ENCODE measurements around the gene SHROOM3. TPM values are rescaled to one million over a fixed set of nuclear protein-coding genes. Genes with fewer than 3 reads are reported as not detected.

Gene SHROOM3
- total RNA-seq, 1 donor: 18.0 TPM

DNA sequence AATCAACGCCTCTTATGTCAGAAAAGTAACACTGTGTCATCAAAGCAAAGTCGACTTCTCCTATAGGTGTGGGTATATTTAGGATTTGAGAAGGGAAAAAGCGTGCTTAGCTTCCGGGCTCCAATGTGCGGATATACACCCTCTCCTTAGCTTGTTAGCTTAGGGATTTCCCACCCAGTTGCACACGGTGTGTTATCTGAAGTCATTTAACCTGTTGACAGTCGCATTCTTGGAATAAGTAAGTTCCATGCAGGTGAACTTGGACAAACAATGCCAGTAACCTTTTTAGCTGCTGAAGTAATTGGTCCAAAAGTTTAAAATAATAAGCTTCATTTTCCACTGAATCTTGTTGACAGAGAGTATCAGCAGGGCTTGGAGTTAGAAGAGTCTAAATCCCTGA is 113.7 kb downstream of the SHROOM3 start:
- TF ChIP-seq, protein P1, sequence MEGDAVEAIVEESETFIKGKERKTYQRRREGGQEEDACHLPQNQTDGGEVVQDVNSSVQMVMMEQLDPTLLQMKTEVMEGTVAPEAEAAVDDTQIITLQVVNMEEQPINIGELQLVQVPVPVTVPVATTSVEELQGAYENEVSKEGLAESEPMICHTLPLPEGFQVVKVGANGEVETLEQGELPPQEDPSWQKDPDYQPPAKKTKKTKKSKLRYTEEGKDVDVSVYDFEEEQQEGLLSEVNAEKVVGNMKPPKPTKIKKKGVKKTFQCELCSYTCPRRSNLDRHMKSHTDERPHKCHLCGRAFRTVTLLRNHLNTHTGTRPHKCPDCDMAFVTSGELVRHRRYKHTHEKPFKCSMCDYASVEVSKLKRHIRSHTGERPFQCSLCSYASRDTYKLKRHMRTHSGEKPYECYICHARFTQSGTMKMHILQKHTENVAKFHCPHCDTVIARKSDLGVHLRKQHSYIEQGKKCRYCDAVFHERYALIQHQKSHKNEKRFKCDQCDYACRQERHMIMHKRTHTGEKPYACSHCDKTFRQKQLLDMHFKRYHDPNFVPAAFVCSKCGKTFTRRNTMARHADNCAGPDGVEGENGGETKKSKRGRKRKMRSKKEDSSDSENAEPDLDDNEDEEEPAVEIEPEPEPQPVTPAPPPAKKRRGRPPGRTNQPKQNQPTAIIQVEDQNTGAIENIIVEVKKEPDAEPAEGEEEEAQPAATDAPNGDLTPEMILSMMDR (IDR thresholded peaks at IDR 0.05; ENCODE audit: insufficient read depth, low read length): no peak
- DNase-seq (ENCODE audit: low read depth): no peak

DNA sequence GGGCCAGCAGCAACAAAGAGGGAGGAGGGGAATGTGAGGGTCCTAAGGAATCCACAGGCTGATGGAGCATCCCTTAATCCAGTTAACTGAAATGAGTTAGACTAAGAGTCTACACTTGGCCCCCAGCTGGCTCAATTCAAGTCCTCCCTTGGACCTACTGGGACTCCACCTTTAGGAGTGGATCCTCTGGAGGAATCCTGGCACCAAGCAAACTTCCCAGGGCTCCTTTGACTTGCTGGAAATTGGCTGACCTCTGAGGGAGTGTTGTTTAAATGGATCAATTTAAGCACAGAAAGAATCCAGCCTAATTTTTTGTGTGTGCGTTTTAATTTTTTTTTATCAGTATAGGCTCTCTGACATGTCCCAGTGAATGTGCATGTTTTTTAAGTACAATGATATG is 114.7 kb downstream of the SHROOM3 start:
- DNase-seq (ENCODE audit: low read depth): no peak
- H3K4me3 ChIP-seq (ENCODE audit: low read depth, low read length): no peak overlapping the region
- TF ChIP-seq, protein P1 (IDR thresholded peaks at IDR 0.05; ENCODE audit: insufficient read depth, low read length): no peak

More for the DNA sequence above, 113.7 kb downstream of the SHROOM3 start:
- H3K4me3 ChIP-seq (ENCODE audit: low read depth, low read length): no peak overlapping the region

DNA sequence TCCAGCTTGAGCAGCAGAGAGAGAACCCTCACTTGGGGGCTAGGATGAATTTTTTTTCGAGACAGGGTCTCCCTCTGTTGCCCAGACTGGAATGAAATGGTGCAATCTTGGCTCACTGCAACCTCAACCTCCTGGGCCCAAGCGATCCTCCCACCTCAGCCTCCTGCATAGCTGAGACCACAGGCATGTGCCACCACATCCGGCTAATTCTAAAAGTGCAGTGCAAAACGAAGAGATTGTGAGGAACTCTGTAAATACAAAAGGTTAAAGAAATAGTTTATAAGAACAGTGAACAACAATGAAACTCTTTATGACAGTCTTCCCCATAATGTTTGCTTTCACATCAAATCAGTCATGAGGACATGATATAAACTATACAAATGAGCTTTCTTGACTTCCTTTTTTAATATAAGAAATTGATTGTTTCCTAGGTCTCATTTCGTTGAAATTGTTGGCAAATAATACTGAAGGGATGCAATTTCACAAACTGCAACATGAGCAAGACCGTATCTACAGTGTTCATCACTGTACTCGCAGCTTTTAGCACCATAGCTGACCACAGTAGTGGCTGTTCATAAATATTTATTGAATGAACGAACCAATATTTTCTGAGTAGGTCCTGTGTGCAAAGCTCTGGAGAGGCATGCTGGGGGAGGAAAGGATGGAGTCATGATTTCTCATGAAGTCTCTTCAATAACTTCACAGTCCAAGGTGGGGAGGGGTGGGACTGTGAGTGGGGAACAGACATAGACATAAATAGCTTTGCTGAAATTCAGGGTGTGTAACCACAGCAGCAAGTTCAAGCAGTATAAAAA is 116.1 kb downstream of the SHROOM3 start:
- no peak for DNase-seq (ENCODE audit: low read depth)
- H3K4me3 ChIP-seq (ENCODE audit: low read depth, low read length): no peak overlapping the region
- TF ChIP-seq, protein P1 (IDR thresholded peaks at IDR 0.05; ENCODE audit: insufficient read depth, low read length): no peak

DNA sequence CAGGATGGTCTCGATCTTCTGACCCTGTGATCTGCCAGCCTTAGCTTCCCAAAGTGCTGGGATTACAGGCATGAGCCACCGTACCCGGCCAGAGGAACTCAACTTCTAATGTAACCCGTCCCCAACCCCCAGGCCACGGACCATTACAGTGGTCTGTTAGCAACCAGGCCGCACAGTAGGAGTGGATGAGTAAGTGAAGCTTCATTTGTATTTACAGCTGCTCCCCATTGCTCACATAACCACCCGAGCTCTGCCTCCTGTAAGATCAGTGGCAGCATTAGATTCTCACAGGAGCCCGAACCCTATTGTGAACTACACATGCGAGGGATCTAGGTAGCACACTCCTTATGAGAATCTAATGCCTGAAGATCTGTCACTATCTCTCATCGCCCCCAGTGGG is 119.6 kb downstream of the SHROOM3 start:
- DNase-seq (ENCODE audit: low read depth): no peak
- TF ChIP-seq, protein P1 (IDR thresholded peaks at IDR 0.05; ENCODE audit: insufficient read depth, low read length): no peak

DNA sequence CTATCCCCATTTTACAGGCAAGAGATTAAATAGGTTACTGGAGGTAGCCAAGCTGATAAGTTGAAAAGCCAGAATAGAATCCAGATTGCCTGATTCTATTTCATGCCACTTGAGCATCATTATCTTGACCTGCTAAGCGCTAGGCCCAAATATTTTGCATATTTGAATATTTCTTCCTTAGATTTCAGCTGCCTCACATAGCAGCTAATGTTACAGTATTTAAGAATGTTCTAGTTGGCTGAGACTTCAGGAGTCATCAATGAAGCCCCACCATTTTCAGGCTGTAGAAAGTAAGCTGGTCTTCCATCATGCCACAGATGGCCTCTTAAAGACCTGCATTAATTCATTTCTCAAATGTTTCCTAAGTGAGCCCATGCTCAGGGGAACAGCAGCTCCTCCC is 121.4 kb downstream of the SHROOM3 start:
- DNase-seq (ENCODE audit: low read depth): peak; percentile 13
- H3K4me3 ChIP-seq (ENCODE audit: low read depth, low read length): no peak overlapping the region
- TF ChIP-seq, protein P1 (IDR thresholded peaks at IDR 0.05; ENCODE audit: insufficient read depth, low read length): no peak

More for the DNA sequence above, 119.6 kb downstream of the SHROOM3 start:
- H3K4me3 ChIP-seq (ENCODE audit: low read depth, low read length): no peak overlapping the region

DNA sequence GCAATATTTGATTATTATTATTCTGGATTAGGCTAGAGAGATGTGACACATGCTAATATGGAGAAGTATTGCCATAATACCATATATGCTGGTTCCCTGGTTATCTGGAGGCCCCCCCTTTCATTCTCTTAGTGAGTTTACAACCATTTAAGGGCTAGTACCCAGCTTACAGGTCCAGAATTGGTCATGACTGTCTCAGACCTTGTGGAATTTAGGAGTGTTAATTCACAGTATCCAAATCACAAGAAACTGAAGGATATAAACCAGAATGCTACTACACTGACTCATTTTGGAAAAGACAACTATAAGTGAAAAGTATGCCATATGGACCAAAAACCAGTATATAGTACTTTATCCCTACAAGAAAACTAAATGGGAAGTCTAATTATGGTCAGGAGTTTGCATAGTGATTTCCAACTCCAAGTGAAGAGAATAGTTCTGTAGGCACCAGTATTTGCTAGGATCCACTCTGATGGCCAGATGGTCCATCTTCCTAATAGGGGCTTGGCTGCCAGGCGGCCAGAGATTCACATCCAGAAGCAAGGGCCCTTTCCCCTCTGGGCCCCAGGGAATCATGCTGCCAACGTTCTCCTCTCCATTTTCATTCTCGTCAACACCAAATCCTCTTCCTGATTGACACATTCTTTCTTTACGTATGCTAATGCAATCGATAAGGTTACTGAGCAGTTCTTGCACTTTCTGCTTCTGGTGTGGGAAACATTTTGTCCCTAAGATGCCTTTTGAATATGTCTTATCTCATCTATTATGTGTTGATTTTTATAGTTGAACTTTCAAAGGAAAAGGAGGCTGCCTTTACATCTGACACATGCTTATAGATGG is 123.6 kb downstream of the SHROOM3 start:
- TF ChIP-seq, protein P1 (IDR thresholded peaks at IDR 0.05; ENCODE audit: insufficient read depth, low read length): no peak
- H3K4me3 ChIP-seq (ENCODE audit: low read depth, low read length): no peak overlapping the region
- peak; percentile 19 for DNase-seq (ENCODE audit: low read depth)
